Measurements from ENCODE around the gene POLR2L. TPM values are rescaled to one million over a fixed set of nuclear protein-coding genes. Genes with fewer than 3 reads are reported as not detected.

Gene POLR2L
- total and polyA plus RNA-seq, 2 of the 13 experiments (the other 11 are each of a cell fraction or from before 2014, with no cell fraction given) = 104 to 114 TPM

DNA sequence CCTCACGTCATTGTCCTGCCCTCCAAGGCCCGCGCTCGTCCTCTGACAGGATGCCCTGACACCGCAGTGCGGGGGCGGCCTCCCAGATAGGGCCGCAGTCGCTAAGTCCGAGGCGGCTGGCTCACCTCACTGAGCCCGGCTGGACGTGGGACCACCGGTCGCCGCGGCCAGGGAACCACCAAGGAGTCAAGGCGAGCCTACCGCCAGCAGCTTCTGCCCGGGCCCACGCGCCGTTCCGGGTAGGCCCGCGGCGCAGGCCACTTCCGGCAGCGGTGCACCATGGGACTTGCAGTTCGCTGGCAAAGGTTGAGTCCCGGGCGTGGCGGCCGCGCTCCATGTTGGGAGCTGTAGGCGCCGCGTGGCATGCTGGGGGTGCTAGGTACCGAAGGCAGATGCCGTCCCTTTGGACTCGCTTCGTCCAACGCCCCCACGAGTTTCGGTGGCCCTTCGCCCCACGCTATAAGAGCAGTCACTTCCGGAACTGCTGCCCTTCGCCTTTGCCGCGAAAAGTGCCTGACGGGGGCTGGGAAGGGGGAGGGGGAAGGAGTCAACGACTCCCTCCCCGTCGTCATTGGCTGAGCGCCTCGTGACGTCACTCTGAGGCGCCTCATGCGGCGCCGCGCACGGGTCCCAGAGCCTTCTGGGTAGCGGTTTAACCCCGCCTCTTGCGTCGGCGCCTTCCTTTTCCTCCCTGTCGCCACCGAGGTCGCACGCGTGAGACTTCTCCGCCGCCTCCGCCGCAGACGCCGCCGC is 32.9 kb downstream of the POLR2L start, which contains the start of gene RPLP2 (continued):
- TF ChIP-seq, protein P1, sequence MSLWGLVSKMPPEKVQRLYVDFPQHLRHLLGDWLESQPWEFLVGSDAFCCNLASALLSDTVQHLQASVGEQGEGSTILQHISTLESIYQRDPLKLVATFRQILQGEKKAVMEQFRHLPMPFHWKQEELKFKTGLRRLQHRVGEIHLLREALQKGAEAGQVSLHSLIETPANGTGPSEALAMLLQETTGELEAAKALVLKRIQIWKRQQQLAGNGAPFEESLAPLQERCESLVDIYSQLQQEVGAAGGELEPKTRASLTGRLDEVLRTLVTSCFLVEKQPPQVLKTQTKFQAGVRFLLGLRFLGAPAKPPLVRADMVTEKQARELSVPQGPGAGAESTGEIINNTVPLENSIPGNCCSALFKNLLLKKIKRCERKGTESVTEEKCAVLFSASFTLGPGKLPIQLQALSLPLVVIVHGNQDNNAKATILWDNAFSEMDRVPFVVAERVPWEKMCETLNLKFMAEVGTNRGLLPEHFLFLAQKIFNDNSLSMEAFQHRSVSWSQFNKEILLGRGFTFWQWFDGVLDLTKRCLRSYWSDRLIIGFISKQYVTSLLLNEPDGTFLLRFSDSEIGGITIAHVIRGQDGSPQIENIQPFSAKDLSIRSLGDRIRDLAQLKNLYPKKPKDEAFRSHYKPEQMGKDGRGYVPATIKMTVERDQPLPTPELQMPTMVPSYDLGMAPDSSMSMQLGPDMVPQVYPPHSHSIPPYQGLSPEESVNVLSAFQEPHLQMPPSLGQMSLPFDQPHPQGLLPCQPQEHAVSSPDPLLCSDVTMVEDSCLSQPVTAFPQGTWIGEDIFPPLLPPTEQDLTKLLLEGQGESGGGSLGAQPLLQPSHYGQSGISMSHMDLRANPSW (CRISPR knock-in tag; IDR thresholded peaks at IDR 0.05; ENCODE audit: borderline replicate concordance) = peak; percentile 20; the same call in 1 of the 2 replicates
- TF ChIP-seq ZNF484 (CRISPR knock-in tag; IDR thresholded peaks at IDR 0.05; ENCODE audit: borderline replicate concordance, low read depth) (no peak), ZNF235 (CRISPR knock-in tag; IDR thresholded peaks at IDR 0.05; ENCODE audit: borderline replicate concordance) (no peak), ZNF549 (CRISPR knock-in tag; IDR thresholded peaks at IDR 0.05) (no peak), KDM5B (CRISPR knock-in tag; IDR thresholded peaks at IDR 0.05; ENCODE audit: borderline replicate concordance) (peak; percentile 91), RFXAP (CRISPR knock-in tag; IDR thresholded peaks at IDR 0.05; ENCODE audit: borderline replicate concordance) (no peak), KMT2B (CRISPR knock-in tag; IDR thresholded peaks at IDR 0.05) (peak; percentile 77), SKI (IDR thresholded peaks at IDR 0.05; ENCODE audit: partially characterized antibody) (peak; percentile 34), ZNF616 (CRISPR knock-in tag; IDR thresholded peaks at IDR 0.05; ENCODE audit: low read depth) (peak; percentile 48), KMT2A (CRISPR knock-in tag; IDR thresholded peaks at IDR 0.05) (peak; percentile 65; the same call in 1 of the 2 replicates), NFKBIZ (CRISPR knock-in tag; IDR thresholded peaks at IDR 0.05) (0 out of 2 replicates have a peak, but pooled peaks have one; percentile 13), KLF11 (CRISPR knock-in tag; IDR thresholded peaks at IDR 0.05) (no peak), MBNL3 (CRISPR knock-in tag; conservative IDR thresholded peaks at IDR 0.05) (no peak), ZNF850 (CRISPR knock-in tag; conservative IDR thresholded peaks at IDR 0.05) (peak; percentile 94; the same call in 1 of the 2 replicates), ZNF160 (CRISPR knock-in tag; IDR thresholded peaks at IDR 0.05) (peak; percentile 30; the same call in 1 of the 2 replicates), LCORL (IDR thresholded peaks at IDR 0.05) (no peak), LCORL (CRISPR knock-in tag; IDR thresholded peaks at IDR 0.05) (no peak; the same call in 1 of the 2 replicates), NAIF1 (CRISPR knock-in tag; IDR thresholded peaks at IDR 0.05; ENCODE audit: borderline replicate concordance) (no peak), KDM3A (CRISPR knock-in tag; IDR thresholded peaks at IDR 0.05; ENCODE audit: low read depth) (peak; percentile 64; the same call in 1 of the 2 replicates), MIXL1 (CRISPR knock-in tag; IDR thresholded peaks at IDR 0.05) (peak; percentile 35; the same call in 1 of the 2 replicates), NFKB2 (CRISPR knock-in tag; IDR thresholded peaks at IDR 0.05; ENCODE audit: borderline replicate concordance) (0 out of 2 replicates have a peak, but pooled peaks have one; percentile 9), HOXD1 (CRISPR knock-in tag; IDR thresholded peaks at IDR 0.05) (peak; percentile 1; the same call in 1 of the 2 replicates), SPEN (CRISPR knock-in tag; IDR thresholded peaks at IDR 0.05; ENCODE audit: low read depth) (peak; percentile 89), MED13 (CRISPR knock-in tag; IDR thresholded peaks at IDR 0.05) (no peak)
- TF ChIP-seq, protein P2, sequence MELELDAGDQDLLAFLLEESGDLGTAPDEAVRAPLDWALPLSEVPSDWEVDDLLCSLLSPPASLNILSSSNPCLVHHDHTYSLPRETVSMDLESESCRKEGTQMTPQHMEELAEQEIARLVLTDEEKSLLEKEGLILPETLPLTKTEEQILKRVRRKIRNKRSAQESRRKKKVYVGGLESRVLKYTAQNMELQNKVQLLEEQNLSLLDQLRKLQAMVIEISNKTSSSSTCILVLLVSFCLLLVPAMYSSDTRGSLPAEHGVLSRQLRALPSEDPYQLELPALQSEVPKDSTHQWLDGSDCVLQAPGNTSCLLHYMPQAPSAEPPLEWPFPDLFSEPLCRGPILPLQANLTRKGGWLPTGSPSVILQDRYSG (CRISPR knock-in tag; IDR thresholded peaks at IDR 0.05) = 0 out of 2 replicates have a peak, but pooled peaks have one; percentile 23
- TF ChIP-seq, protein P3, sequence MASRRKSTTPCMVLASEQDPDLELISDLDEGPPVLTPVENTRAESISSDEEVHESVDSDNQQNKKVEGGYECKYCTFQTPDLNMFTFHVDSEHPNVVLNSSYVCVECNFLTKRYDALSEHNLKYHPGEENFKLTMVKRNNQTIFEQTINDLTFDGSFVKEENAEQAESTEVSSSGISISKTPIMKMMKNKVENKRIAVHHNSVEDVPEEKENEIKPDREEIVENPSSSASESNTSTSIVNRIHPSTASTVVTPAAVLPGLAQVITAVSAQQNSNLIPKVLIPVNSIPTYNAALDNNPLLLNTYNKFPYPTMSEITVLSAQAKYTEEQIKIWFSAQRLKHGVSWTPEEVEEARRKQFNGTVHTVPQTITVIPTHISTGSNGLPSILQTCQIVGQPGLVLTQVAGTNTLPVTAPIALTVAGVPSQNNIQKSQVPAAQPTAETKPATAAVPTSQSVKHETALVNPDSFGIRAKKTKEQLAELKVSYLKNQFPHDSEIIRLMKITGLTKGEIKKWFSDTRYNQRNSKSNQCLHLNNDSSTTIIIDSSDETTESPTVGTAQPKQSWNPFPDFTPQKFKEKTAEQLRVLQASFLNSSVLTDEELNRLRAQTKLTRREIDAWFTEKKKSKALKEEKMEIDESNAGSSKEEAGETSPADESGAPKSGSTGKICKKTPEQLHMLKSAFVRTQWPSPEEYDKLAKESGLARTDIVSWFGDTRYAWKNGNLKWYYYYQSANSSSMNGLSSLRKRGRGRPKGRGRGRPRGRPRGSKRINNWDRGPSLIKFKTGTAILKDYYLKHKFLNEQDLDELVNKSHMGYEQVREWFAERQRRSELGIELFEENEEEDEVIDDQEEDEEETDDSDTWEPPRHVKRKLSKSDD (CRISPR knock-in tag; IDR thresholded peaks at IDR 0.05; ENCODE audit: low read depth) = peak; percentile 85
